PC-3 (cell line): Measurements from ENCODE around the gene DIP2A. TPM values are rescaled to one million over a fixed set of nuclear protein-coding genes. Genes with fewer than 3 reads are reported as not detected.

ENCODE experiments used
- ATAC-seq: fragments of 200-7000 bp; cut with Tn5 transposase; 2 replicates; pipeline ENCODE4 v1.9.1; 2020; ENCODE audit warnings: mild to moderate bottlenecking, moderate library complexity
- BruUV-seq: library from RNA; stranded (reverse); fragments of 400-500 nt; replicated peaks from 2 replicates; lab custom pipeline; 2021; lab: Mats Ljungman, UMichigan
- CTCF ChIA-PET: fragments of 300-600 bp; sonication (Branson Sonifier 250); formaldehyde crosslinking; loops from one replicate; lab custom pipeline; 2022; ENCODE audit warnings: antibody characterized with exemption; lab: Charles Lee
- POLR2A ChIA-PET: fragments of 300-600 bp; sonication (Branson Sonifier 250); formaldehyde crosslinking; loops from one replicate; lab custom pipeline; 2022; ENCODE audit warnings: antibody characterized with exemption; ENCODE audit not compliant: unreplicated experiment; lab: Charles Lee
- DNase-seq: peaks from one replicate; pipeline ENCODE4 v3.0.0-alpha.2; 2015
- H2AFZ ChIP-seq: fragments of 300-600 bp; sonication (generic); 2 replicates; pipeline ENCODE4 v1.6.0; 2016; ENCODE audit warnings: antibody characterized with exemption, low read length
- H3F3A ChIP-seq: fragments of 300-600 bp; sonication (generic); one replicate; pipeline ENCODE4 v1.6.0; 2017; ENCODE audit warnings: antibody characterized with exemption, low read length, control low read depth, mild to moderate bottlenecking; ENCODE audit not compliant: unreplicated experiment
- H3K27ac ChIP-seq: fragments of 300-600 bp; sonication (generic); 2 replicates; pipeline ENCODE4 v1.5.1; 2016; ENCODE audit warnings: mild to moderate bottlenecking, low read length
- H3K27me3 ChIP-seq: fragments of 300-600 bp; sonication (generic); 2 replicates; pipeline ENCODE4 v1.6.1; 2016; ENCODE audit warnings: low read length, mixed read lengths
- H3K36me3 ChIP-seq: fragments of 300-600 bp; sonication (generic); 2 replicates; pipeline ENCODE4 v1.6.1; 2016; ENCODE audit warnings: low read depth, mixed run types, low read length, mixed read lengths
- H3K4me1 ChIP-seq: fragments of 300-600 bp; sonication (generic); 2 replicates; pipeline ENCODE4 v1.5.1; 2016; ENCODE audit warnings: low read length; ENCODE audit not compliant: insufficient read depth
- H3K4me2 ChIP-seq: fragments of 300-600 bp; sonication (generic); 2 replicates; pipeline ENCODE4 v1.6.0; 2016; ENCODE audit warnings: low read length
- H3K4me3 ChIP-seq: fragments of 300-600 bp; sonication (generic); 2 replicates; pipeline ENCODE4 v1.5.1; 2016; ENCODE audit warnings: mild to moderate bottlenecking, low read length, mixed read lengths
- H3K79me2 ChIP-seq: fragments of 300-600 bp; sonication (generic); 2 replicates; pipeline ENCODE4 v1.6.1; 2017; ENCODE audit warnings: low read length, mixed read lengths
- H3K9ac ChIP-seq: fragments of 300-600 bp; sonication (generic); 2 replicates; pipeline ENCODE4 v1.6.0; 2016; ENCODE audit warnings: mild to moderate bottlenecking, low read length
- H3K9me2 ChIP-seq: fragments of 300-600 bp; sonication (generic); replicated peaks from 2 replicates; pipeline ENCODE4 v1.6.1; 2016; ENCODE audit warnings: mixed run types, low read length, mixed read lengths
- H3K9me3 ChIP-seq: fragments of 300-600 bp; sonication (generic); 2 replicates; pipeline ENCODE4 v1.6.1; 2016; ENCODE audit warnings: low read length, mixed read lengths
- H4K20me1 ChIP-seq: fragments of 300-600 bp; sonication (generic); 2 replicates; pipeline ENCODE4 v1.6.1; 2016; ENCODE audit warnings: low read length, mixed read lengths
- CTCF ChIP-seq: fragments of 300-600 bp; sonication (generic); conservative IDR thresholded peaks from 2 replicates; pipeline ENCODE4 v1.5.1; 2017; ENCODE audit warnings: antibody characterized with exemption, low read depth, mild to moderate bottlenecking, low read length
- EZH2 ChIP-seq: fragments of 300-600 bp; sonication (generic); IDR thresholded peaks from one replicate; pipeline ENCODE4 v1.6.1; 2017; ENCODE audit warnings: antibody characterized with exemption, mild to moderate bottlenecking, low read length; ENCODE audit not compliant: unreplicated experiment
- EZH2phosphoT487 ChIP-seq: fragments of 300-600 bp; sonication (generic); IDR thresholded peaks from 2 replicates; pipeline ENCODE4 v1.6.1; 2018; ENCODE audit warnings: mild to moderate bottlenecking, antibody characterized with exemption, low read length, borderline replicate concordance
- intact Hi-C: fragments of 100-400 bp; cut with micrococcal nuclease; formaldehyde crosslinking; loops from 2 replicates; pipeline ENCODE4 v1.9.0; 2023
- total RNA-seq: library from RNA; depleted of rRNA; stranded (reverse); fragments of >200 nt; gene quantifications from 2 replicates; pipeline ENCODE4 v1.2.3, GENCODE V29; 2014

The DIP2A gene
- total RNA-seq, 1 experiment from 2014 or later, result 23.7 TPM

- TF ChIP-seq EZH2phosphoT487, result no peak
- no peak for TF ChIP-seq CTCF
- TF ChIP-seq EZH2, result no peak
- Histone ChIP-seq H3K36me3 (peaks cover 18% of the 10 kb centered on the region), H2AFZ (no peak overlapping the region), H3K27me3 (no peaks in the 10 kb centered on the region), H3K4me1 (no peaks in the 10 kb centered on the region), H3K9ac (no peak overlapping the region), H3K4me2 (no peak overlapping the region), H3K9me3 (no peaks in the 10 kb centered on the region), H3F3A (no peaks in the 10 kb centered on the region), H3K9me2 (no peaks in the 10 kb centered on the region), H3K27ac (no peak overlapping the region), H3K4me3 (no peak overlapping the region), H4K20me1 (no peaks in the 10 kb centered on the region), H3K79me2 (no peaks in the 10 kb centered on the region)
- CTCF ChIA-PET, result no interaction called here
- ATAC-seq (no peak), DNase-seq (no peak)
- intact Hi-C loops, result no loop called here
- POLR2A ChIA-PET, result no interaction called here
- no TSS peak for BruUV-seq
Measured at GRCh38 chr21:46554431-46555224, 95.9 kb downstream of the DIP2A start.

GRCh38 chr21:46555225-46555617 lies 96.5 kb downstream of the DIP2A start:
- Histone ChIP-seq H3F3A (no peaks in the 10 kb centered on the region), H3K4me3 (no peak overlapping the region), H3K9ac (no peak overlapping the region), H3K9me2 (no peaks in the 10 kb centered on the region), H3K79me2 (no peaks in the 10 kb centered on the region), H3K4me1 (no peaks in the 10 kb centered on the region), H4K20me1 (no peaks in the 10 kb centered on the region), H3K27ac (no peak overlapping the region), H3K27me3 (no peaks in the 10 kb centered on the region), H3K4me2 (no peak overlapping the region), H2AFZ (no peak overlapping the region), H3K9me3 (no peaks in the 10 kb centered on the region), H3K36me3 (peaks cover 18% of the 10 kb centered on the region)
- no peak for ATAC-seq
- intact Hi-C loops, result no loop called here
- no peak for DNase-seq
- no TSS peak for BruUV-seq
- TF ChIP-seq CTCF, result no peak
- no peak for TF ChIP-seq EZH2phosphoT487
- TF ChIP-seq EZH2, result no peak
- ChIA-PET CTCF (no interaction called here), POLR2A (no interaction called here)

- TF ChIP-seq EZH2phosphoT487 (no peak), CTCF (no peak), EZH2 (no peak)
- H3K9me2 ChIP-seq, result no peaks in the 10 kb centered on the region
- no peak overlapping the region for H3K9ac ChIP-seq
- DNase-seq (no peak), ATAC-seq (no peak)
- no peak overlapping the region for H2AFZ ChIP-seq
- H3K27ac ChIP-seq, result no peak overlapping the region
- H3K4me2 ChIP-seq, result no peak overlapping the region
- no peaks in the 10 kb centered on the region for H4K20me1 ChIP-seq
- intact Hi-C loops, result no loop called here
- BruUV-seq, result no TSS peak
- no peaks in the 10 kb centered on the region for H3K27me3 ChIP-seq
- no peaks in the 10 kb centered on the region for H3K79me2 ChIP-seq
- ChIA-PET CTCF (no interaction called here), POLR2A (no interaction called here)
- H3K4me1 ChIP-seq, result no peaks in the 10 kb centered on the region
- no peak overlapping the region for H3K4me3 ChIP-seq
- peaks cover 15% of the 10 kb centered on the region for H3K36me3 ChIP-seq
- H3F3A ChIP-seq, result no peaks in the 10 kb centered on the region
- H3K9me3 ChIP-seq, result no peaks in the 10 kb centered on the region
Measured at GRCh38 chr21:46555678-46556077, 97.0 kb downstream of the DIP2A start.
